GM23338 (cell line): ENCODE results near the gene PTGER4. TPM values are rescaled to one million over a fixed set of nuclear protein-coding genes. Genes with fewer than 3 reads are reported as not detected.
A peak's percentile ranks its signal among the peaks of the same experiment; 100 is the strongest.

ENCODE experiments used
- ATAC-seq: fragments of 200-7000 bp; cut with Tn5 transposase; 3 replicates; pipeline ENCODE4 v1.9.1; 2020
- DNase-seq: peaks from one replicate; pipeline ENCODE4 v3.0.0-alpha.2; 2015; ENCODE audit warnings: low spot score
- H2AFZ ChIP-seq: fragments of 200-600 bp; sonication (generic); 2 replicates; pipeline ENCODE4 v1.8.0; 2016; ENCODE audit warnings: antibody characterized with exemption, mild to moderate bottlenecking, moderate library complexity
- H3F3A ChIP-seq: fragments of 200-600 bp; sonication (generic); replicated peaks from 2 replicates; pipeline ENCODE4 v1.8.0; 2017; ENCODE audit warnings: antibody characterized with exemption, mixed run types, low read depth
- H3K27ac ChIP-seq: fragments of 200-600 bp; sonication (generic); 2 replicates; pipeline ENCODE4 v1.6.1; 2016; ENCODE audit warnings: low read depth
- H3K27me3 ChIP-seq: fragments of 200-600 bp; sonication (generic); 2 replicates; pipeline ENCODE4 v1.8.0; 2016; ENCODE audit warnings: mild to moderate bottlenecking, mixed run types, moderate library complexity; ENCODE audit not compliant: insufficient read depth
- H3K36me3 ChIP-seq: fragments of 200-600 bp; sonication (generic); 2 replicates; pipeline ENCODE4 v1.8.0; 2016; ENCODE audit warnings: mild to moderate bottlenecking; ENCODE audit not compliant: insufficient read depth
- H3K4me1 ChIP-seq: fragments of 200-600 bp; sonication (generic); 2 replicates; pipeline ENCODE4 v1.8.0; 2016; ENCODE audit warnings: mild to moderate bottlenecking, moderate library complexity; ENCODE audit not compliant: insufficient read depth
- H3K4me2 ChIP-seq: fragments of 200-600 bp; sonication (generic); 2 replicates; pipeline ENCODE4 v1.7.1; 2017; ENCODE audit warnings: mixed run types
- H3K4me3 ChIP-seq: fragments of 200-600 bp; sonication (generic); 2 replicates; pipeline ENCODE4 v1.6.1; 2016; ENCODE audit warnings: mixed run types
- H3K79me2 ChIP-seq: fragments of 200-600 bp; sonication (generic); replicated peaks from 2 replicates; pipeline ENCODE4 v1.8.0; 2017; ENCODE audit warnings: mild to moderate bottlenecking; ENCODE audit not compliant: insufficient read depth
- H3K9me2 ChIP-seq: fragments of 200-600 bp; sonication (generic); 2 replicates; pipeline ENCODE4 v1.8.0; 2017; ENCODE audit not compliant: insufficient read depth
- H4K20me1 ChIP-seq: fragments of 200-600 bp; sonication (generic); replicated peaks from 2 replicates; pipeline ENCODE4 v1.8.0; 2017; ENCODE audit warnings: mild to moderate bottlenecking; ENCODE audit not compliant: insufficient read depth
- H3K27ac Mint-ChIP-seq: 2 replicates; pipeline ENCODE4 v1.8.0; 2020; ENCODE audit warnings: inconsistent platforms, mild to moderate bottlenecking, moderate library complexity, mixed read lengths
- H3K27me3 Mint-ChIP-seq: 3 replicates; pipeline ENCODE4 v1.8.0; 2022; ENCODE audit warnings: low read depth, mild to moderate bottlenecking, moderate library complexity, mixed read lengths, inconsistent platforms; ENCODE audit not compliant: insufficient read depth, poor library complexity
- H3K36me3 Mint-ChIP-seq: 3 replicates; pipeline ENCODE4 v1.8.0; 2021; ENCODE audit warnings: low read depth, mild to moderate bottlenecking, inconsistent platforms, moderate library complexity, mixed read lengths
- H3K4me1 Mint-ChIP-seq: 3 replicates; pipeline ENCODE4 v1.8.0; 2020; ENCODE audit warnings: mild to moderate bottlenecking, inconsistent platforms, mixed read lengths
- H3K4me3 Mint-ChIP-seq: 3 replicates; pipeline ENCODE4 v1.8.0; 2021; ENCODE audit warnings: moderate library complexity, mild to moderate bottlenecking, inconsistent platforms, mixed read lengths
- H3K9me3 Mint-ChIP-seq: 3 replicates; pipeline ENCODE4 v1.8.0; 2020; ENCODE audit warnings: moderate library complexity, mild to moderate bottlenecking, inconsistent platforms, mixed read lengths
- CREB1 ChIP-seq: fragments of 250-450 bp; sonication (Bioruptor Pico); IDR thresholded peaks from 2 replicates; pipeline ENCODE4 v1.5.0; 2020; ENCODE audit warnings: low read depth, mild to moderate bottlenecking, moderate library complexity
- CTCF ChIP-seq, 2 experiments: fragments of 200-600 bp in 1 of 2; sonication (generic) in 1 of 2; conservative IDR thresholded peaks; 2 replicates each; pipeline versions ENCODE4 v1.5.1 to v1.6.1; 2016 to 2017; ENCODE audit warnings: antibody characterized with exemption in 2 of 2, low read depth in 2 of 2, mild to moderate bottlenecking in 2 of 2, moderate library complexity in 1 of 2
- EZH2phosphoT487 ChIP-seq: fragments of 200-600 bp; sonication (generic); IDR thresholded peaks from one replicate; pipeline ENCODE4 v1.8.1; 2018; ENCODE audit warnings: antibody characterized with exemption; ENCODE audit not compliant: unreplicated experiment
- NANOG ChIP-seq: IDR thresholded peaks from 2 replicates; pipeline ENCODE4 v1.6.1; 2016; ENCODE audit warnings: antibody characterized with exemption, borderline replicate concordance
- POLR2AphosphoS5 ChIP-seq: IDR thresholded peaks from 2 replicates; pipeline ENCODE4 v1.6.1; 2016; ENCODE audit warnings: antibody characterized with exemption, low read depth
- REST ChIP-seq: IDR thresholded peaks from one replicate; pipeline ENCODE4 v1.6.1; 2018; ENCODE audit warnings: antibody characterized with exemption; ENCODE audit not compliant: unreplicated experiment
- ZNF331 ChIP-seq: fragments of 250-450 bp; sonication (Bioruptor Pico); IDR thresholded peaks from 2 replicates; pipeline ENCODE4 v1.5.0; 2020; ENCODE audit warnings: low read depth, mild to moderate bottlenecking, moderate library complexity
- polyA plus RNA-seq: library from polyadenylated mRNA; unstranded; fragments of >200 nt; fragmentation: Nextera tagmentation; extraction: Ambion mirVana; gene quantifications from 2 replicates; pipeline ENCODE4 v1.2.1, GENCODE V29; 2016
- total RNA-seq: library from RNA; depleted of rRNA; stranded (reverse); fragments of >200 nt; shearing (Covaris generic); gene quantifications from 2 replicates; pipeline ENCODE4 v1.2.3, GENCODE V29; 2014

The PTGER4 gene
- total and polyA plus RNA-seq, 2 experiments from 2014 or later = 0.82 to 4.4 TPM

GRCh38 chr5:40649463-40650030, 30.2 kb upstream of the PTGER4 start:
- H3K4me1 Mint-ChIP-seq = no peaks in the 10 kb centered on the region
- H3F3A ChIP-seq = no peaks in the 10 kb centered on the region
- no peak overlapping the region for H3K4me2 ChIP-seq
- no peaks in the 10 kb centered on the region for H3K27me3 ChIP-seq
- H3K36me3 Mint-ChIP-seq = no peaks in the 10 kb centered on the region
- no peaks in the 10 kb centered on the region for H3K9me2 ChIP-seq
- peak overlapping the region; percentile 66; the same call in 1 of the 2 replicates for H2AFZ ChIP-seq
- no peaks in the 10 kb centered on the region for H3K27me3 Mint-ChIP-seq
- peaks cover 4% of the 10 kb centered on the region; the same call in 1 of the 2 replicates for H3K4me1 ChIP-seq
- TF ChIP-seq CTCF (conservative IDR thresholded peaks at IDR 0.05; ENCODE audit: low read depth in 2 of 2) (no peak), REST (no peak), POLR2AphosphoS5 (no peak), ZNF331 (CRISPR knock-in tag) (no peak), EZH2phosphoT487 (no peak)
- no peak overlapping the region for H3K27ac ChIP-seq
- H3K4me3 Mint-ChIP-seq = no peak overlapping the region
- H3K27ac Mint-ChIP-seq = no peak overlapping the region
- no peaks in the 10 kb centered on the region for H3K79me2 ChIP-seq
- H3K9me3 Mint-ChIP-seq = no peaks in the 10 kb centered on the region
- no peaks in the 10 kb centered on the region for H3K36me3 ChIP-seq
- no peak overlapping the region for H3K4me3 ChIP-seq
- ATAC-seq = no peak
- DNase-seq = no peak
- H4K20me1 ChIP-seq = no peaks in the 10 kb centered on the region

- no peak overlapping the region for H3K27ac Mint-ChIP-seq
- TF ChIP-seq CREB1 (CRISPR knock-in tag) (no peak), NANOG (no peak), CTCF (conservative IDR thresholded peaks at IDR 0.05; ENCODE audit: low read depth in 2 of 2) (no peak)
Observed at GRCh38 chr5:40651201-40651600, 28.5 kb upstream of the PTGER4 start.

More at GRCh38 chr5:40651201-40651600, 28.5 kb upstream of the PTGER4 start:
- no peaks in the 10 kb centered on the region for H3K36me3 Mint-ChIP-seq
- Histone ChIP-seq H3K36me3 (no peaks in the 10 kb centered on the region), H4K20me1 (no peaks in the 10 kb centered on the region), H3K27me3 (no peaks in the 10 kb centered on the region), H3K4me1 (peaks cover 4% of the 10 kb centered on the region; the same call in 1 of the 2 replicates), H3K79me2 (no peaks in the 10 kb centered on the region), H2AFZ (no peak overlapping the region), H3K4me3 (no peak overlapping the region), H3K9me2 (no peaks in the 10 kb centered on the region), H3K27ac (no peak overlapping the region), H3K4me2 (no peak overlapping the region), H3F3A (no peaks in the 10 kb centered on the region)
- no peak overlapping the region for H3K4me3 Mint-ChIP-seq
- ATAC-seq = no peak
- no peaks in the 10 kb centered on the region for H3K4me1 Mint-ChIP-seq
- no peak for DNase-seq
- no peaks in the 10 kb centered on the region for H3K27me3 Mint-ChIP-seq
- no peaks in the 10 kb centered on the region for H3K9me3 Mint-ChIP-seq
